GM19025 (cell line): ENCODE data around the gene FBXL14.

ENCODE experiments used
- ATAC-seq: cut with Tn5 transposase; IDR thresholded peaks from one replicate; pipeline ENCODE4 v1.9.1; 2021; ENCODE audit warnings: mild to moderate bottlenecking, low read depth, moderate library complexity; ENCODE audit not compliant: unreplicated experiment

Gene FBXL14, protein sequence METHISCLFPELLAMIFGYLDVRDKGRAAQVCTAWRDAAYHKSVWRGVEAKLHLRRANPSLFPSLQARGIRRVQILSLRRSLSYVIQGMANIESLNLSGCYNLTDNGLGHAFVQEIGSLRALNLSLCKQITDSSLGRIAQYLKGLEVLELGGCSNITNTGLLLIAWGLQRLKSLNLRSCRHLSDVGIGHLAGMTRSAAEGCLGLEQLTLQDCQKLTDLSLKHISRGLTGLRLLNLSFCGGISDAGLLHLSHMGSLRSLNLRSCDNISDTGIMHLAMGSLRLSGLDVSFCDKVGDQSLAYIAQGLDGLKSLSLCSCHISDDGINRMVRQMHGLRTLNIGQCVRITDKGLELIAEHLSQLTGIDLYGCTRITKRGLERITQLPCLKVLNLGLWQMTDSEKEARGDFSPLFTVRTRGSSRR

DNA sequence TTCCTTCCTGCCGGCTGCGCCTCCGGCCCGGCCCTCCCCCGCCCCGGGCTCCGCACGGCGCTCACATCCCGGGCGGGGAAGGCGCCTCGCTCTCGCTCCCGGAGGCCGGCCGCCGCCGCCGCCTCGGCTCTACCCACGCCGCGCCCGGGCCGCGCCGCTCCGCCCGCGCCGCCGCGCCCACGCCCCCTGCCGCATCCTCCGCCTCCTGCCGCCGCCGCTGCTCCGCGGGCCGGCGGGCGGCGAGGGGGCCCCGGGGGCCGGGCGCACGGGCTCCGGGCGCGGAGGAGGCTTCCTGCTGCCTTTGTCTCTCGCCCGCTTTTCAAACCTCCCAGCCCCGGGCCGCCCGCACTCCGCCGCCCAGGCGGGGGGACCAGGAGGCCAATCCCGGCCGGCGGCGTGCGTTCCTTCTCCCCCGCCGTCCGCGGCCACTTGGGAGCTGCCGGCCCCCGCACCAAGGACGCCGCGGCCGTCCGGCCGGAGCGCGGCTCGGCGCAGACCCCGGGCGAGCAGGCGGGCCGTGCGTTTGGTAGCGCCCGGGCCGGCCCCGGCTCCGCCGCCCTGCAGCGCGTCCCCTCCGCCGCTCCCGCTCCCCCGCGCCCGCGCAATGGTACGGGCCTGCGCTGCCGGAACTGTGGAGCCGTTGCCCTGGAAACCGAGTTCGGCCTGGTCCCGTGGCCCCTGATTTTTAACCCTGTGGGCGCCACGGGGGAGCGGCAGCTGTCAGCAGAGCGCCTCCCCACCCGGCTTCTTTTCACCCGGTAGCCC, at the start of gene FBXL14:
TSS of gene FBXL14 (minus strand) at position 321 of the 765 bp plus-strand sequence. CDS start 515 bp downstream, outside the sequence.
- peak; percentile 57 for ATAC-seq

DNA sequence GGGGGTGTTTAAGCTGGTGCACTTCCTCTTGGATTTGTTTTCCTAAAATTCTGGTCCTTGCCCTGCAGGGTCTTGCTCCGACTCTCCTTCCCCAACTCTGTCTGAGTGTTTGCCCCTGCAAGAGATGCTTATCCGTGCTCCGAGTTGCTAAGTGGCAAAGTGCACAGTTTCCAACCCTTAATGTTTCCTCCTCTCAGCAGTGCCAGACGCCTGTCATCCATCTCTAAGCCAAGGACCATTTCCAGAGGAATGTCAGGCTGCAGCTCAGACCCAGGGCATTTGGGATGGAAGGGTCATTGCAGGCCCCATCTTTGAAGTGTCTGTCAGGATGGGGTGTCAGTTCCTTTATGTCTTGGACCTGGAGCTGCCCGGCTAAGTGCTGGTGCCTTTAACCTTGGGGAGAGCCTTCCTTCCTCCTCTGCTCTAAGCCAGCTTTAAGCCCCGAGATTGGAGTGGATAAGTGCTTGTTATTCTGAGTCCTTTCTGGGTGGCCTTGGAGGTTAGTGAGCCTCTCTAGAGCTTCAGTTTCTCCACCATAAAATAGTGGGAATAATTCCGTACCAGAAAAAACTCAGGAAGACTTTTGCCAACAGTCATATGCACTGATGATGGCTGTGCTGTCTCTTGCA, 49.6 kb upstream of the FBXL14 start:
- no peak for ATAC-seq

DNA sequence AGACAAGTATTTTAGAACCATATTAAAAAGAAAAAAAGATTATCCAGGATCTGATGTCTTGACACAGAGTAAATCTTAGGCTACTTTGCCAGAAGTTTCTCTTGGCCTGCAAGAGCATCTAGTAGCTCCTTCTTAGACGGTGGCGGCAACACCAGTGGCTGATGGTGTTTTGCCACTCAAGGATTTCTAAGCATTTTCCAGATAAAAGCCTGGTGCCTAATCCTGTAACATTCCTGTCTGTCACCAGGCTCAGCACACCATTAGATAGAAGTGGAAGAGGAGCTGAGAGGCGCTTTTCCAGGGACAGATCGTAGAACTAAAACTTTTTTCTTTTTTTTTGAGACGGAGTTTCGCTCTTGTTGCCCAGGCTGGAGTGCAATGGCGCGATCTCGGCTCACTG, 48.7 kb upstream of the FBXL14 start:
- ATAC-seq, result no peak

DNA sequence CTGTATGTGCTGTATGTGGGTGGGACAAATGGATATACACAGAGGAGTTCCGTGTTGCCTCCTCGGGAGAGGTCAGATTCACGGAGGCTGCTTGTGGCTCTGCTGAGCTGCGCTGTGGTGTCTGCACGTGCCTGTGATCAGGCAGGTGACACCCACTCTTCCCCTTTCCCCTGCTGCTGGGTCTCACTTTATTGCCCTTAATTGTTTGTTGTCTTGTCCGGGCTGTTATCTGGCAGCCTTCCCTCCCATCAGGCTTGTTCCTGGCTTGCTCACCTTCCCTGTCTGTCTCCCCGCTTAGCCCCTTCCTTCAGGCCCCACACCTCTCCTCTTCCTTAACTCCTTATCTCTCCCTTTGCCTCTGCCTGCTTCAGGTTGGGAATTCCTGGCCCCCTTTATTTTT, 48.1 kb upstream of the FBXL14 start:
- no peak for ATAC-seq

DNA sequence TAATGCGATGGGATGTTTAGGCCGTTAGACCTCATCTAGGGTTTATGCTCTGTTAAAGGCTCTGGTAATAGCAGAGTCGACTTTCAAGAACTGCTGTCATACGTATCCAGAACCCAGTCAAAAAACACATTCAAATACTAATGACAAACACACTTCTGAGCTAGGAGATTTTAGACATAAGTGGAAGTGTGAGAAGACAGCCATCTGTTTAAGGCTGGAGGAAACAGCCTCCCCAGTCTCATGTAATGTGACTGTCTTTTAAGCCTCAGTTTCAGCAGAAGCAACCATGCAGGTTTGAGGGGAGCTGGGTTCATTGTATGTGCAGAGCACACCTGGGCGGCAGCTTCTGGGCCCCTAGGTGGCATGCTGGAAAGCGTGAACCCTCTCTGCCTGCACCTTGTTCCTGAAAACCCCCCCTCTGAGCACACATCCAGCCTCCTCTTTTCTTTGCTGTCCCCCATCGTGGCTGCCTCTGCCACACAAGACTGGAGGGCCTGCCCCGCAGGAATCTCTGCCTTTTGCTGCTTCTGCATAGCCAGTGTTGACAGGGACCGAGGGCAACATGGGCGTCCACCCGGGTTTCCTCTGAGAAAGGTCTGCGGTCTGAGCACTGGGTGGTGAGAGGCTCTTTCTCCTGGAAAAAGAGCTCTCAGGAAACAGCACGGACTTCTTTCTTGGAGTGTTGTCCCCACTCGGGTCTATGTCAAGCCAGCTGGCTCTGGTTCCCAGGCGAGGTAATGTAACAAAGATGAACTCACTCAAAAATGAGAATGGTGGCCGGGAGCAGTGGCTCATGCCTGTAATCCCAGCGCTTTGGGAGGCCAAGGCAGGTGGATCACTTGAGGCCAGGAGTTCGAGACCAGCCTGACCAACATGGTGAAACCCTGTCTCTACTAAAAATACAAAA, 46.2 kb upstream of the FBXL14 start:
- no peak for ATAC-seq

DNA sequence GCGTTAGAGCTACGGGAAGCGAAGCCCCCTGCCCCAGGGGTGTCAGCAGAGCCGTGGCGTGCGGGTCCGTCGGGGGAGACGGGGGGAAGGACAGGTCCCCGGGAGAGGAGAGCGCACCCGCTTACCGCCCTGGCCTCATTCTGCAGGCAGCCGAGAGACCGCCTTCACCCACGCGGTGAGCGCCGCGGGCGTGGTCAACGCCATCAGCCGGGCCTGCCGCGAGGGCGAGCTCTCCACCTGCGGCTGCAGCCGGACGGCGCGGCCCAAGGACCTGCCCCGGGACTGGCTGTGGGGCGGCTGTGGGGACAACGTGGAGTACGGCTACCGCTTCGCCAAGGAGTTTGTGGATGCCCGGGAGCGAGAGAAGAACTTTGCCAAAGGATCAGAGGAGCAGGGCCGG, 45.2 kb upstream of the FBXL14 start:
- ATAC-seq, result no peak

DNA sequence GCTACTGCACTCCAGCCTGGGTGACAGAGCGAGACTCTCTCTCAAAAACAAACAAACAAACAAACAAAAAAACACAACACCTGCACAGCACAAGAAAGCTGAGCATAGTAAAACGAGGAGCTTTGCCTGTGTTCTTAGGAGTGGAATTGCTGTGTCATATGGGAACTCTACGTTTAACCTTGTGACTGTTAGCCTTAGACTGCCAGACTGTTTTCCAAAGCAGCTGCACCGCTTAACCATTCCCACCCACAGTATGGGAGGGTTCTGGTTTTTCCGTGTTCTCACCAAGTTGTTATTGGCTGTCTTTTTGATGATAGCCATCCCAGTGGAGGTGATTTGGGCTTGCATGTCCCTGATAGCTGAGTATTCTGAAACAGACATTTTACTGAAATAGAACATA, 43.8 kb upstream of the FBXL14 start:
- ATAC-seq, result no peak

DNA sequence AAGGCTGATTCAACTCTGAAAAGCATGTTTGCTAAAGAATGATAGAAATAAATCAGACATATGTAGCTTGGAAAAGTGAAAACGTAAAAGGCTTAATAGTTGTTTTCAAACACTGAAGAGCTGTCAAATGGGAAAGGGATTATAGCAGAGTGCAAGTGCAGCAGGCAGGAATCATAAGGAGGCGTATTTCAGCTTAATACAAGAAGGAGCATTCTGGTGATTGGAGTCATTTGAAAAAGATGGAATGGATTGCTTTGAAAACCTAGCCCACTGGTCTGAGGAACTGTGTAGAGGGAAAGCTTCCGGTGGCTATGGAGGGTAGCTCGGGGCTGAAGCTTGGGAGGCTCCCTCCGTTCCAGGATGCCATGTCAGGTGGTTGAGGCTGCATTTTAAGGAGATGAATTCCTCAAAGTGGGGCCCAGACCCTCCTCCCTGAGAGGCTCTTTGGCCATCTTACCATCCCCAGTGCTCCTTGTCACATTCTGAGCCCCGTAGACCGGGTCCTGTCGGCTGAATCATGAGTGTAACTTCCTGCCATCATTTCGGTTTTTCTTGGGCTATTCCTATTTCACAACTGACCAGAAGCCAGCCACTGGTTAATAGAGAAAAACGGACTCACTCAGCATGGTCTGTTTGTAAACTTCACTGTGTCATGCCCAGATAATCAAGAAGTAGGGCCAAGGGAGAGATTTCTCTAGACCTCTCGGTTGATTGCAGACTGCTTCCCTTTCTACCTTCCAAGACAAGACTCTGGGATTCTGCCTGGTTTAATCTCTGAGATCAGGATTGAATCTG, 41.1 kb upstream of the FBXL14 start:
- no peak for ATAC-seq

DNA sequence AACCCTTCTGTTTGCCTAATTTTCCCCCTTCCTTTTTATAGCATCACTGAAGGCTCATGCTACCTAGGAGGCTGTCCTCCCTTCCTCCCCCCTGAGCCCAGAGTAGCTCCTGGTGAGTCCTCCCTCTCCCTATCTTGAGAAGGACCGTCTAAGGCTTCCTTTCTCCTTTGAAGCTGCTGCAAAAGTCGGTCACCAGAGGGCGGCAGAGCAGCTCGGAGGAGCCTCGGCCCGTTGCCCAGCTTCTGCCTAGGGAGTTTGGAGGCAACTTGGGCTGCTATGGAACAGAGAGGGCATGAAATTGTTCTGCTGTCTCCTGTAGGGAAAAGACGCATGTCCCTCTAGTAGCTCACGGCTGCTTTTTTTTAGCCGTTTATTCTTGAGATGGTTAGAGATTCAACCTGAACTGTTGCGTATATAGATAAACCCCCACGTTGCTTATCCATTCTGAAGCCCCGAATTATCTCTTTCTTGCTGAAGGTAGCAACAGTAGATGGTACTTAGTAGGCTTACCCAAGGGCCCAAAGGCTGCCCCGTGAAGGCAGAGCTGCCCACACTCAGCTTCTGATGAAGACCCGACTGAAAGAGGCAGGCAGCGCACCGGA, 40.3 kb upstream of the FBXL14 start:
- ATAC-seq, result no peak

DNA sequence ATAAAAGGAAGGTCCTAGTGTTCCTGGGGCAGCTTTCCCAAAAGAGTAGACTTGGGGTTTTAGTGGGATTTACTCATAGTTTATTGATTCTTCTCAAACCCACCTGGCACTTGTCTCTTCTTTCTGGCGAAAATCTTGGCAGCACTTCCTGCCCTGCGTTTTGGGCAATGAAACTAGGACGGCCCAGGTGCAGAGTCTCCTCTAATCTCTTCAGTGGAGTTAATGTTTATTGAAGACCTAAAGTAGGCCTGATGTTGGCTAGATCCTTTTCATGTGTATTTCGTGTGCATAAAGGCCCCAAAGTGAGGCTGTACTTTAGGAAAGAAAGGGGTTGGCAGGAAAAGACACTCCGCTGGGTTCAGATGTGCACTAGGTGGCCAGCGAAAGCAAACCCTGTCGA, 39.8 kb upstream of the FBXL14 start:
- no peak for ATAC-seq

DNA sequence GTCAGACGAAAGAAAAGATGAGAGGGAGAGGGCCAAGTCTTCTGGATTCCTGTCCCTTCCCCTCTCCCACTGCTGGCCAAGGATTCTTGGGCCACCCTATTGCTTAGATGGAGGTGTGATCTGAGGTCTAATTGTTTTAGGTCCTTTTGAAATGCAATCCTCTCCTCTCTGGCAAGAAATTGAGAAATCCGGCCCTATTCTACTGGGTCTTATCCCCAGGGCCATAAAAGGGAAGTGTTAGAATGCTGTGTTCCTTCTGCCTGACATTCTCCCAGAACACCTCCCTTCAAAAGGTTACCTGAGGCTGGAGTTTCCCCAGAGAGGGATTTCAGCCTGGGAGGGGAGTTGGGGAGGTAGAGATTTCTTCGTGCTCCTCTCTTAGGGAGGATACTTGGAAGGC, 39.1 kb upstream of the FBXL14 start:
- no peak for ATAC-seq

DNA sequence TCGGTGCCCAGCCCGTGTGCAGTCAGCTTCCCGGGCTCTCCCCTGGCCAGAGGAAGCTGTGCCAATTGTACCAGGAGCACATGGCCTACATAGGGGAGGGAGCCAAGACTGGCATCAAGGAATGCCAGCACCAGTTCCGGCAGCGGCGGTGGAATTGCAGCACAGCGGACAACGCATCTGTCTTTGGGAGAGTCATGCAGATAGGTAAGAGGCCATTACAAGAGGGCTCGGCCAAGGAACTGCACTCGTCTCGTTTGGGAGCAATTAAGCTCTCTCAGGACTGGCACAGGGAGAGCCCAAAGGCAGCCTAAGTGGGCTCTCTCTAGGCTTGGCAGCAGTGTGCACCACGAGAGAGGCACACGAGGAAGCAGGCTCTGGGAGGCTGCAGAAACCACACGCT, 38.3 kb upstream of the FBXL14 start:
- no peak for ATAC-seq

DNA sequence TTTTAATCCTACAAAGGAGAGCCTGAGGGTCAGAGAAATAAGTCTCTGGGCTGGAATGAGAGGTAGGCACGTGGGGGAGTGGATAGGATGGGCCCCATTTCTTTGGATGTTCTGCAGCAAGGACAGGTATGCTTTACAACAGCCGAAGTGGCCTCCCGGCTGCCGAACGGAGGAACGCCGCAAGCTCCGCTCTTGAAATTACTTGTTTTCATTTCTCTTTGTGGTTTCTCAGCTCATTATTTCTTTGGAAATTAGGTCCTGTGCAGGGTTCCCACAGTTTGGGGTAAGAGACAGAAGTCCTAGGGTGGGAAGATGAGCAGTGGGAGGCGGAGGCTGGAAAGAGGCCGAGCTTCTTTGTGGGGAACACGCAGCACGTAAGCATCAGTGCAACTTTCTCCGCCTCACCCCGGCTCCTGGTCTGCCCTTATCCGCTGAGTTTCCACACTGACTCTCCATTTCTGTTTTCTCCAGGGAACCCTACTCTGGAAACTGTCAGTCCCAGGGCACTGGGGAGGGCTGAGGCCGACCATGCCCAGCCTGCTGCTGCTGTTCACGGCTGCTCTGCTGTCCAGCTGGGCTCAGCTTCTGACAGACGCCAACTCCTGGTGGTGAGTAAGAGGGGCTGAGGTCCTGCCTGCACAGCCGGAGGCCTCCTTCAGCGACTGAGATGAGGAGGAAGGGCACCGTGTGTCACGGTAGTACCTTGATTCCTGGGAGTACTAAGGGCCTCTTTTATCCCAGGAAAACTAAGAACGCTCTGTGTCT, 36.6 kb upstream of the FBXL14 start:
- no peak for ATAC-seq

DNA sequence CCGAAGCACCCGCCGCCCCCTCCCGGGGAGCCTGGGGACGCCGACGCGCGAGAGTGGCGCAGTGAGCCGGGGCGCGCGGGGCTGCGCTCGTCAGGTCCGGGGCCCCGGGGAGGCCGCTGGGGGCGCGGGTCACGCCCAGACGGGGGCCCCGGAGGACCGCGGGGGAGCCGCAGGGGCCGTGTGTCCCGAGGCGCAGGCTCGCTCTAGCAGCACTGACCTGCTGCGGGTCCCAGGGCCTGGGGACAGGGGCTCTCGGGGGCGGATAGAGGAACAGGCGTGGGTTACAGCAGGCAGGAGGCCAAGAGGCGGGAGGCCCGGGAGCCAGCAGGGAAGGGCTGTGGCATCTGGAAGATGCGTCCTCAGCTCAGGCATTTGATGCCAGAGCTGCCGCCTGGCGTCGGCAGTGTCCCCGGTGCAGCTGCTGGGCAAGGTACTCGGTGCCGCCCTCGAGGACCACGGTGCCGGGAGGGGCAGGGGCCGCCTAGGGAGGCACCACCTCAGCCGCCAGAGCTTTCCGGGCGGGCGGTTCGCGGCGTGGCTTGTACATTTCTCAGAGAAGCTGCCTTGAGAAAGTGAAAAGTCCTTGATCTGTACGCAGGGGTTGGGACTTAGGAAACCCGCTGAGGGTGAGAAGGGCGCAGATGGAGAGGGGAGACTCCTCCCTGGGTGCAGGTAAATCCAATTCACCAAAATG, 35.9 kb upstream of the FBXL14 start:
- no peak for ATAC-seq

DNA sequence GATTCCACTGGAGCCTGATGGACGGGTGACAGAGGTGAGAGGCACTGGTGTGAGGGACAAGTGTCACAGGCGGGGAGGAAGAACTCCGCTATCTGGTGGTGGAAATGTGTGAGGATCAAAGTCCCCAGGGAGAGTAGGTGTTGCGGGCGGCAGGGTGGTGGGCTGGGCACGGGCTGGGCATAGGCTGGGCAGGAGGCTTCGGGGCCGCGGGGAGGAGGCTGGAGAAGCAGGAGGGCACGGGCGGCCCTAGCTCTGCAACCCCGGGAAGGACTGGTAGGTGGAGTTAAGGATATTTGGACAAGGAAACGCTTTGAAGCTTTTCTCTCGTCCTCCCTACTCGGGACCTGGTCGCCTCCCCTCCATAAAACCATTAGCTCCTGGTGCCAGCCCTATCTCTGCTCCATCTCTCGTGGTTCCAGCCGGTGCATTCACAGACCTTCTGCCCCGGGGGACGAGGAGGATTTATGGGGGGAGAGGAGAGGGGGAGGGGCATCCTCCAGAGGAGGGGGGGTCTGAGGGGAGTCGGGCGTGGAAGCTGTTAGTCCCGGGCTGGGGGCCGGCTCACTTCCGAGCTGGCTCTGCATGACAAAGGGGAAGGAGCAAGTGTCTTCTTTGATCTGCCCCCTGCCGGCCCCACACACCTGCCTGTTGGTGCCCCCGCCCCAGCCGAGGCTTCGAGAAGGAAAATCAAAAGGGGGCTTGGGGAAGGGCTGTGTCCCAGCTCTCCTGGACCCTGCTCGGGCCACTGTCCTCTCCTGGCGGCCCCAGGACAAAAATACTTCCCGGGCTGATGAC, 35.2 kb upstream of the FBXL14 start:
- ATAC-seq, result no peak

DNA sequence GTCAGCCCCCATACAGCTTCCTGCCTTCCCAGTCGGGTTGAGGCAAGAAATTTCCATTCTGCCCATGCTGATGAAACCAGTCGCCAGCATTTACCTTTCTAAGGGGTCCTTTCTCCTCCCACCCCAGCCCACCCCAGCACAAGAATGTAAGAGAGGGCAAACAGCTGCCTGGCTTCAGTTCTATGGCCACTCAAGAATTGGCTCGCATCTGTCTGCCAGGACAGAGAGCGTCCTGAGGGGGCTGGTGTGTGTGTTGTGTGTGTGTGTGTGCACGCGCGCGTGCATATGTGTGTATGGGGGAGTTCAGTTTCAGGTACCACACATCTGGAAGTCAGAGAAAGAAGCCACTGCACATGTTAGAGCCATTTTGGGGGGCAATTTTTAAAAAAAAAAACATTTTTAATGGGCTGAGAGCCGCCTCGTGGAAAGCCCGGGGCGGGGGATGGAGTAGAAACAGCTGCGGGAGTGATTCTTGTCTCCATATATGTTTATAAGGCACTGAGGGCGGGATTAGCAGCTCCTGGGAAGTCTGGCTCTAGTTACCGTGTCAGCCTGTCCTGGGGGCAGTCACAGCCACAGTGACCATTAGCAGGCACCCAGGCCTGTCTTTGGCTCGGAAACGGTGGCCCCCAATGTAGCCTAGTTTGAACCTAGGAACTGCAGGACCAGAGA, 34.4 kb upstream of the FBXL14 start, which contains the start of gene WNT5B:
TSS of gene WNT5B (plus strand) at position 566 of the 672 bp plus-strand sequence. CDS start 2,124 bp downstream, outside the sequence.
- ATAC-seq, result no peak
